ENCODE measurements around the gene SLC4A11.

The SLC4A11 gene
- 0.19 to 1.3 (median 1.0) reads per million in 3 experiments for total RNA-seq

GRCh38 chr20:3239026-3239866 is at the start of gene SLC4A11:
Gene SLC4A11 (minus strand): TSS chr20:3239190. CDS start chr20:3239137, 53 bp downstream.
- DNase-seq = peak; percentile 12

- DNase-seq = no peak
Measured at GRCh38 chr20:3283222-3283820, 44.3 kb upstream of the SLC4A11 start.

- DNase-seq = no peak
Measured at GRCh38 chr20:3282271-3283221, 43.6 kb upstream of the SLC4A11 start.

GRCh38 chr20:3281437-3281836 is 42.4 kb upstream of the SLC4A11 start:
- no peak for DNase-seq

- DNase-seq = no peak
Measured at GRCh38 chr20:3279761-3280160, 40.8 kb upstream of the SLC4A11 start.

GRCh38 chr20:3277686-3278465 is 38.9 kb upstream of the SLC4A11 start:
- DNase-seq = no peak

- DNase-seq = no peak
Measured at GRCh38 chr20:3276680-3277015, 37.7 kb upstream of the SLC4A11 start.

GRCh38 chr20:3275966-3276679 is 37.1 kb upstream of the SLC4A11 start:
- no peak for DNase-seq

- DNase-seq = no peak
Measured at GRCh38 chr20:3275064-3275935, 36.3 kb upstream of the SLC4A11 start.

GRCh38 chr20:3273371-3273770 is 34.4 kb upstream of the SLC4A11 start:
- DNase-seq = no peak

- no peak for DNase-seq
Measured at GRCh38 chr20:3270051-3270450, 31.1 kb upstream of the SLC4A11 start.

GRCh38 chr20:3262566-3262965 is 23.6 kb upstream of the SLC4A11 start:
- no peak for DNase-seq

GRCh38 chr20:3258429-3258828 is 19.4 kb upstream of the SLC4A11 start:
- DNase-seq = no peak

GRCh38 chr20:3255728-3256127 is 16.7 kb upstream of the SLC4A11 start:
- no peak for DNase-seq

- no peak for DNase-seq
Measured at GRCh38 chr20:3251806-3252205, 12.8 kb upstream of the SLC4A11 start.

GRCh38 chr20:3250091-3250504 is 11.1 kb upstream of the SLC4A11 start:
- no peak for DNase-seq

GRCh38 chr20:3248993-3249347 is 10.0 kb upstream of the SLC4A11 start:
- DNase-seq = no peak

GRCh38 chr20:3248167-3248992 is 9.4 kb upstream of the SLC4A11 start:
- no peak for DNase-seq

GRCh38 chr20:3247638-3248037 is 8.6 kb upstream of the SLC4A11 start:
- DNase-seq = no peak

- DNase-seq = no peak
Measured at GRCh38 chr20:3246682-3247081, 7.7 kb upstream of the SLC4A11 start.
